ENCODE measurements around the gene TMA7.

TMA7 gene

GRCh38 chr3:48415251-48415953 lies 24.7 kb upstream of the TMA7 start:
- Histone ChIP-seq H3K4me3 (ENCODE audit: low read length, poor library complexity, severe bottlenecking) (no peak overlapping the region), H3K36me3 (ENCODE audit: insufficient read depth, low read length) (peaks cover 73% of the 10 kb centered on the region; the same call in 1 of the 2 replicates), H3K4me1 (ENCODE audit: insufficient read depth, low read length, poor library complexity, severe bottlenecking) (no peaks in the 10 kb centered on the region), H3K9ac (ENCODE audit: low read depth, low read length, poor library complexity, severe bottlenecking) (no peak overlapping the region), H3K4me2 (ENCODE audit: low read depth, low read length, poor library complexity, severe bottlenecking) (no peak overlapping the region), H4K20me1 (ENCODE audit: insufficient read depth, low read length, poor library complexity, severe bottlenecking) (no peaks in the 10 kb centered on the region), H2AFZ (ENCODE audit: low read length) (no peak overlapping the region), H3K9me3 (ENCODE audit: insufficient read depth, low read depth, low read length) (no peaks in the 10 kb centered on the region), H3K79me2 (ENCODE audit: insufficient read depth, low read length) (no peaks in the 10 kb centered on the region), H3K9me2 (replicated peaks; ENCODE audit: low read depth, low read length) (no peaks in the 10 kb centered on the region), H3F3A (ENCODE audit: low read depth) (no peaks in the 10 kb centered on the region), H3K27me3 (ENCODE audit: insufficient read depth, low read length, poor library complexity, severe bottlenecking) (no peaks in the 10 kb centered on the region)
- TF ChIP-seq CTCF (conservative IDR thresholded peaks at IDR 0.05; ENCODE audit: low read length) (no peak), EZH2phosphoT487 (IDR thresholded peaks at IDR 0.05; ENCODE audit: borderline replicate concordance) (no peak)

GRCh38 chr3:48416091-48416505 lies 24.0 kb upstream of the TMA7 start:
- Histone ChIP-seq H3K4me2 (ENCODE audit: low read depth, low read length, poor library complexity, severe bottlenecking) (no peak overlapping the region), H3K36me3 (ENCODE audit: insufficient read depth, low read length) (peaks cover 66% of the 10 kb centered on the region; the same call in 1 of the 2 replicates), H3K79me2 (ENCODE audit: insufficient read depth, low read length) (0 out of 2 replicates have a peak, but pooled peaks cover 2% of the 10 kb centered on the region), H4K20me1 (ENCODE audit: insufficient read depth, low read length, poor library complexity, severe bottlenecking) (no peaks in the 10 kb centered on the region), H3K9me2 (replicated peaks; ENCODE audit: low read depth, low read length) (no peaks in the 10 kb centered on the region), H3K4me1 (ENCODE audit: insufficient read depth, low read length, poor library complexity, severe bottlenecking) (no peaks in the 10 kb centered on the region), H3K27me3 (ENCODE audit: insufficient read depth, low read length, poor library complexity, severe bottlenecking) (no peaks in the 10 kb centered on the region), H3F3A (ENCODE audit: low read depth) (no peaks in the 10 kb centered on the region), H3K9me3 (ENCODE audit: insufficient read depth, low read depth, low read length) (no peaks in the 10 kb centered on the region), H3K4me3 (ENCODE audit: low read length, poor library complexity, severe bottlenecking) (no peak overlapping the region), H2AFZ (ENCODE audit: low read length) (no peak overlapping the region), H3K9ac (ENCODE audit: low read depth, low read length, poor library complexity, severe bottlenecking) (no peak overlapping the region)
- TF ChIP-seq CTCF (conservative IDR thresholded peaks at IDR 0.05; ENCODE audit: low read length), result no peak
- TF ChIP-seq EZH2phosphoT487 (IDR thresholded peaks at IDR 0.05; ENCODE audit: borderline replicate concordance), result no peak

GRCh38 chr3:48416546-48416945 lies 23.5 kb upstream of the TMA7 start:
- H3K4me3 ChIP-seq (ENCODE audit: low read length, poor library complexity, severe bottlenecking), result no peak overlapping the region
- H3F3A ChIP-seq (ENCODE audit: low read depth), result no peaks in the 10 kb centered on the region
- H3K9me3 ChIP-seq (ENCODE audit: insufficient read depth, low read depth, low read length), result no peaks in the 10 kb centered on the region
- no peak overlapping the region for H3K4me2 ChIP-seq (ENCODE audit: low read depth, low read length, poor library complexity, severe bottlenecking)
- H4K20me1 ChIP-seq (ENCODE audit: insufficient read depth, low read length, poor library complexity, severe bottlenecking), result no peaks in the 10 kb centered on the region
- H3K36me3 ChIP-seq (ENCODE audit: insufficient read depth, low read length), result peaks cover 65% of the 10 kb centered on the region; the same call in 1 of the 2 replicates
- TF ChIP-seq EZH2phosphoT487 (IDR thresholded peaks at IDR 0.05; ENCODE audit: borderline replicate concordance) (no peak), CTCF (conservative IDR thresholded peaks at IDR 0.05; ENCODE audit: low read length) (no peak)
- H3K9ac ChIP-seq (ENCODE audit: low read depth, low read length, poor library complexity, severe bottlenecking), result no peak overlapping the region
- no peaks in the 10 kb centered on the region for H3K4me1 ChIP-seq (ENCODE audit: insufficient read depth, low read length, poor library complexity, severe bottlenecking)
- no peaks in the 10 kb centered on the region for H3K9me2 ChIP-seq (replicated peaks; ENCODE audit: low read depth, low read length)
- no peak overlapping the region for H2AFZ ChIP-seq (ENCODE audit: low read length)
- 0 out of 2 replicates have a peak, but pooled peaks cover 6% of the 10 kb centered on the region for H3K79me2 ChIP-seq (ENCODE audit: insufficient read depth, low read length)
- no peaks in the 10 kb centered on the region for H3K27me3 ChIP-seq (ENCODE audit: insufficient read depth, low read length, poor library complexity, severe bottlenecking)
